Tongue (tissue), 2 donors: ENCODE measurements around the gene ZSWIM2. TPM values are rescaled to one million over a fixed set of nuclear protein-coding genes. Genes with fewer than 3 reads are reported as not detected.
"Not testable (repeated sequence)": the region's sequence is repeated elsewhere in the genome, so short reads cannot be mapped to it uniquely, and the experiment has no call there.

Source experiments
- DNase-seq: peaks from one replicate; pipeline ENCODE4 v3.0.0-alpha.2; 2015
- total RNA-seq: library from RNA; depleted of rRNA; stranded (reverse); fragments of >200 nt; gene quantifications from one replicate; pipeline ENCODE4 v1.2.3, GENCODE V29; 2014

ZSWIM2 gene
- total RNA-seq, 1 donor from 2014 or later = not detected

DNA sequence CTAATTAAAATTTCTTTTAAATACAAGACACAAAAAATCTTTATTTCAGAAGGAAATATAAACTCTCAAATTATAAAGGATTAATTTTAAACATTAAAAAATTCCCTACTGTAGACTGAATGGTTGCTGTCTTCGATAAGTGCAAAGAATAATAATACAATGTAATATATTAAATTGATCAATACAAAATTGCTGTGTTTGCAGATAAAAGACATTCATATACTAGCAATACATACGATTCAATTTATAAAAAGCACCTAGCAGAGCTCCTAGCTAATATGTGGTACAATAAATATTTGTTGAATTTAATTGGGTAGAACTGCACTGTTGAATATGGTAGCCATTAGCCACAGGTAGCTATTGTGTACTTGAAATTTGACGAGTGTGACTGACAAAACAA, 6.6 kb downstream of the ZSWIM2 start:
- no peak for DNase-seq

DNA sequence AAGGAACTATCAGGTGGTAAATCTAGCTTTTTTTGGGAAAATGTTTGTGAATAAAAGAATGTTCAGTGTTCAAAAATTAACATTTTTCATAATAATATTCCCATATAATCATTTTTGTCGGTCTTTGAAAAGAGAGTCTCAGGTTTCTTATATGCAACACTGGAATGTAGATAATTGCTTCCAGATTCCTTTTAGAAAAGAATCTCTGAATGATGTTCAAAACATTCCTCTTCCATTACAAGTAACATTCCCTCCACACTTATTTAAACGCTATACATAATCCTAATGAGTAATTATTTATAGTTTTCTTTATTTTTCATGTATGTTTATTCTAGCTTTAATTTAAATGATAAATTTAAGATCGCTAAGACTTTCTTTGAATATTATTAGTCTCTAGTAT, 7.0 kb downstream of the ZSWIM2 start:
- peak; percentile 11 for DNase-seq

DNA sequence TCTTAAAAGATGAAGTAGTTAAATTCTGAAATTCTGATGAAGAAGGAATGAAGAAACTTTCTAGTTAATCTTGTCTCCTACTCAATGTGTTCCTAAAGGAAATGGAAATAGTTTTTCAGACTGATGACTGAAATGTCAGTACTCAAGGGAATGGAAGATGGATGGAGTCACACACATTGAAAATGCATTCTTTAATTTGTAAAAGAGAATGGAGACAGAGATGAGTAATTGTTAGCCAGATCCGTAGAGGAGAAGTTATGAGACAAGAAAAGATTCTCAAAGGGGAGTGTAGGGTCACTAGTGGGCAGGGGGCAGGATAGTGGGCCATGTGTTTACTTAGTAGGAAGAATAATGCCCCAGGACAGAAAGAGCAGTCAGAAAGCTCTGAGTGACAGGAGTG, 13.3 kb downstream of the ZSWIM2 start:
- no peak for DNase-seq

DNA sequence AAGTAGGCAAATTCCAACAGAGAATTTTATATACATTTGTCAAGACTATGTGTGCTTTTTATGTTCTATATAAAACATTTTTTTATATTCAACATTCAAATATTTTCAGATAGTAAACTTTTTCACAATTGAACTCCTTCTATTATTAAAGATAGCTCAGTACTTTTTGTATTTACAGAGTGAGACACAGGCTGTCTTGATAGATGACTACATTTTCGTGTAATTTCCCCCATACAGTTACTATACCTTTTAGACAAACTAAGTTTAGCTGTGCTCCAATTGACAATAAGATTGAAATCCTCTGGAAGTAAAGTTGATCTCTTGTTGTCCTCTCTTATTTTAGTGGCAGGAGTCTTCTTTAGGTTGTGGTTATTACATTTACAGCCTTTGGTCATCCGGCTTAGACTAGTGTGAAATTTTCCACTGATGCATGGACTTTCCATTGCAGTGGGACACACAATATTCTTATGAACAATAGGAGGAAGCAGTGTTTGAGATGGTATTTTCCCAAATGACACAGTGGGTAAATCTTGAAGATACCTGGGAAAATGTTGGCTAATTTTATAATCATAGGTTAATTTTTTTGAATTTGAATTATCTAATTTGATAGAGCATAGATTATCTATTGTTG, 21.0 kb downstream of the ZSWIM2 start:
- DNase-seq = no peak

DNA sequence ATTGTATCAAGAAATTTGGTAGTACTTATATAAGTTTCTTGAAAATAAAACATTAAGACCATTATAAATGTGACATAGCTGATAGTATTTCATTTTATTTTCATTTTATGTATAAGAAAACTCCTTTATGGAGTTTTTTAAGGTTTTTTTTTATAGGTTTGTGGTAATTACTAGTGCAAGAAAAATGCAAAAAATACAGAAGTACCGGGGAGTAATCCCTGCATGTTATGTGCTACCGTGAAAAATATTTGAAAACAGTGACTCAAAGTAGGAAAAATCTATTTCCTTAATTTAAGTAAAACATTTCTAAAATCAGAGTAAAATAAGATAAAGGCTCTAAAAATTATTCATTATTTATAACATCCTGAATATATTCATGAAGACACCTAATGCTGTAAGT, 21.6 kb downstream of the ZSWIM2 start:
- no peak for DNase-seq

DNA sequence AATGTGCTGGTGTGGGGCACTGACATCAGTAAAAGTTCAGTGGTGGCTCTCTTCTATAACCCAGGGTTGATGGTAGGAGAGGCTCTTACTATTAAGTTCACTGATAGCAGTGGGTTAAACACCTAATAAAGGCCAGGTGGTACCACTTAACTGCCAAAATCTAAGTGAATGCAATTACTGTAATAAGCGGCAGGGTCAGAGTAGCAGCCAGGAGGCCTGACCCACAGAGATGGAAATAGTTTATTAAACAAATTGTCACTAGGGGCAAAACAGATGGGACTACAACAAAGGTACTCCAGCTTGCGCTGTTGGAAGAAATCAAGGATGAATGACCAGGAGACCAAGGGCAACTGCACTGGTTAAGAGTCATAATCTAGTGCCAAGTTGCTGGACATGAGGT, 26.6 kb downstream of the ZSWIM2 start:
- DNase-seq = no peak

DNA sequence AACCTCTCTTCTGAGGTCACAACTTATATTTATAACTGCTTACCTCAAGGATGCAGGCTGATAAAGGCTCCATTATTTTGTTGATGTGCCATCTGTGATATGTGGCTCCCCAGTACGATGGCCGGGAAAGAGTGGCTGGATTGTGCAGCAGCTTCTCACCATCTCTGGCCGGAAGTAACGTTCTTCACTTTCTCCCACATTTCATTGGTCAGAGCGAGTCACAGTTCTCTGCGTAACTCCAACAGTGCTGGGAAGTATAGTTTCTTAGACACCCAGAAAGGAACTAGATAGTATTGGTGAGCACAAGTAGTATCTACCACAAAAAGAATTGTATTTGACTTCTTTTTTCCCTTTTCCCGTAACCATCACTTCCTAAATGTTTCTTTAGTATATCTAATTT, 28.7 kb downstream of the ZSWIM2 start:
- DNase-seq = no peak

DNA sequence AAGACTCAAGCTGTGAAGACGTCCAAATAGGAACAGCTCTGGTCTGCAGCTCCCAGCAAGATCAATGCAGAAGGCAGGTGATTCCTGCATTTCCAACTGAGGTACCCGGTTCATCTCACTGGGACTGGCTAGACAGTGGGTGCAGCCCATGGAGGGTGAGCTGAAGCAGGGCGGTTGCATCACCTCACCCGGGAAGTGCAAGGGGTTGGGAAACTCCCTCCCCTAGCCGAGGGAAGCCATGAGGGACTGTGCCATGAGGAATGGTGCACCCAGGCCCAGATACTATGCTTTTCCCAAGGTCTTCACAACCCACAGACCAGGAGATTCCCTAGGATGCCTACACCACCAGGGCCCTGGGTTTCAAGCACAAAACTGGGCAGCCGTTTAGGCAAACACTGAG, 37.2 kb downstream of the ZSWIM2 start:
- not testable (repeated sequence) for DNase-seq

DNA sequence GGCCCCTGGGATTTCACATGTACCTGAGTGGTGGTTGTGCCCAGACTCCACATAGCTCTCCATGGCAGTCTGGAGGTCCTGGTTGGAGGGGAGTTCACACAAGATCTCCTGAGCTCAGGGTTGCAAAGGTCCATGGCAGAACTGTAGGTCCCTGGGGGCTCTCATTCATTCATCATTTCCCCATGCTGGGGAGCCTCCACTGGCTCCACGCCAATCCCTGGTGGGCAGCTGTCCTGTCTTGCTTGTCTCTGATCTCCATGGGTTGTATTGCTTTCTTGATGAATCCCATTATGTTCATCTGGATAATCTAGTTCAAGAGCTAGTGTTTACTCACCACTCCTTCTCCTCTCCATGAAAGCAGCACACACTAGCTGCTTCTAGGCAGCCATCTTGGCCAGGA, 42.4 kb downstream of the ZSWIM2 start:
- no peak for DNase-seq

DNA sequence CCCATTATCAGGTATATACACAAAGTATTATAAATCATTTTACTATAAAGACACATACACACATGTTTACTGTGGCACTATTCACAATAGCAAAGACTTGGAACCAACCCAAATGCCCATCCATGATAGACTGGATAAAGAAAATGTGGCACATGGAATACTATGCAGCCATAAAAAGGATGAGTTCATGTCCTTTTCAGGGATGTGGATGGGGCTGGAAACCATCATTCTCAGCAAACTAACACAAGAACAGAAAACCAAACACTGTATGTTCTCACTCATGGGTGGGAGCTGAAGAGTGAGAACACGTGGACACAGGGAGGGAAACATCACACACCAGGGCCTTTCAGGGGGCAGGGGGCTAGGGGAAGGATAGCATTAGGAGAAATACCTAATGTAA, 50.4 kb downstream of the ZSWIM2 start:
- not testable (repeated sequence) for DNase-seq

DNA sequence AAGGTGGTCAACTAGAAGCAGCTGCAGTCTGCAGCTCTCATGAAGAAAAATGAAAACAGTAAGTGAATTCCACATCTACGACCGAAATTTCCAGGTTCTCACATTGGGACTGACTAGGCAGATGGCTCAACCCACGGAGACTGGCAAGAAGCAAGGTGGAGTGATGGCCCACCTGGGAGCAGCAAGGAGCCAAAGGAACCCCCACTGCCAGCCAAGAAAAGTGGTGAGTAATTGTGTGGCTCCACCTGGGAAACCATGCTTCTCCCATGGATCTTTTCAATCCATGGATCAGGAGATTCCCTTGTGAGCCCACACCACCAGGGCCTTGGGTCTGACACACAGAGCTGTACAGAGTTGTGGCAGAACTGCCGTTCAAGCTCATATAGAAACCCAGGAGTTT, 64.0 kb downstream of the ZSWIM2 start:
- DNase-seq = no peak

DNA sequence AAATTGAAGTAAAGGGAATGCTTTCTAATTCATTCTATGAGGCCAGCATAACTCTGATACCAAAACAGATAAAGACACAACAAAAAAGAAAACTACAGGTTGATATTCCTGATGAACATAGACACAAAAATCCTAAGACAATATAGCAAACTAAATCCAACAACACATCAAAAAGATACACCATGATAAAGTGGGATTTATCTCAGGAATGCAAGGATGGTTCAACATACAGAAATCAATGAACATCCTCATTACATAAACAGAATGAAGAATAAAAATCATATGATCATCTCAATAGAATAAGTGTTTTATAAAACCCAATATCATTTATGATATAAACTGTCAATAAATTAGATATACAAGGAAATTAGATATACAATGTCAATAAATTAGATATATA, 65.7 kb downstream of the ZSWIM2 start:
- no peak for DNase-seq

DNA sequence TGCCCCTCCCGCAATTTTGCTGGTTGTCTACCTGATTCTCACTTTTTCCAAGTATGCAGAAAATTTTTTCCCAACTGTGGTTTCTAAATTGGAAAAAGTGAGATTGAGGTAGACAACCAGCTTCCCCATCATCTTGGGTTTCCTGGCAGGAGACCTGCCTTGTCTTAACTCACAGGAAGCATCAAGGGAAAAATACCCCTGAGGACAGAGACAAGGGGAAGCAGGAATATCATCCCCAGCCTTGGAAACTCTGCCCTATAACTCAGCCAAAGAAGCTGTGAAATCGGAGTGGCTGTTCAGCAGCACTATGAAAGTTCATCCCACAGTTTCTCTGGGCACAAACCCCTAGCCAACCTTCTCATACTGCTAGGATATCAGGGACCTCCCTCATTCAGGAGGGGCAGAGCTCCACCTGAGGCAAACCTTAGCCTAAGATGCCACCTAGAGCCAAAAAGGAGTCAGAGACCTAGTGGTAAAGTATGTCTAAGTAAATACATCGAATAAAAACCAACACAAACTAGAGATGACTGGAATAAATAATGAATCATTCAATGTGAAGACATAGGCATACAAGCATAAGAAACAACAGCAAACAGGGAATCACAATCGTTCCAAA, 68.2 kb downstream of the ZSWIM2 start:
- no peak for DNase-seq

Other genes with a start within 250 kb of the ZSWIM2 start
- 29.2 TPM for gene FAM171B, start 155.1 kb downstream of the ZSWIM2 start, total RNA-seq